Astrocyte of the spinal cord (primary cell): ENCODE results near the gene LOXHD1.
A peak's percentile ranks its signal among the peaks of the same experiment; 100 is the strongest.

Source experiments
- DNase-seq: peaks from one replicate; pipeline ENCODE4 v3.0.0; 2011; ENCODE audit warnings: low read depth, low spot score
- H3K4me3 ChIP-seq: 2 replicates; pipeline ENCODE4 v1.5.1; 2011; ENCODE audit warnings: low read depth, mild to moderate bottlenecking, low read length, moderate library complexity
- in situ Hi-C: cut with HindIII; loops from 2 replicates; pipeline ENCODE4 v1.10.0; 2017; ENCODE audit warnings: low sequenced_read_pairs
- TF ChIP-seq, protein P1 (sequence below): IDR thresholded peaks from 2 replicates; pipeline ENCODE4 v1.5.1; 2012; ENCODE audit warnings: low read depth, mild to moderate bottlenecking, low read length, inconsistent platforms

LOXHD1 gene

DNA sequence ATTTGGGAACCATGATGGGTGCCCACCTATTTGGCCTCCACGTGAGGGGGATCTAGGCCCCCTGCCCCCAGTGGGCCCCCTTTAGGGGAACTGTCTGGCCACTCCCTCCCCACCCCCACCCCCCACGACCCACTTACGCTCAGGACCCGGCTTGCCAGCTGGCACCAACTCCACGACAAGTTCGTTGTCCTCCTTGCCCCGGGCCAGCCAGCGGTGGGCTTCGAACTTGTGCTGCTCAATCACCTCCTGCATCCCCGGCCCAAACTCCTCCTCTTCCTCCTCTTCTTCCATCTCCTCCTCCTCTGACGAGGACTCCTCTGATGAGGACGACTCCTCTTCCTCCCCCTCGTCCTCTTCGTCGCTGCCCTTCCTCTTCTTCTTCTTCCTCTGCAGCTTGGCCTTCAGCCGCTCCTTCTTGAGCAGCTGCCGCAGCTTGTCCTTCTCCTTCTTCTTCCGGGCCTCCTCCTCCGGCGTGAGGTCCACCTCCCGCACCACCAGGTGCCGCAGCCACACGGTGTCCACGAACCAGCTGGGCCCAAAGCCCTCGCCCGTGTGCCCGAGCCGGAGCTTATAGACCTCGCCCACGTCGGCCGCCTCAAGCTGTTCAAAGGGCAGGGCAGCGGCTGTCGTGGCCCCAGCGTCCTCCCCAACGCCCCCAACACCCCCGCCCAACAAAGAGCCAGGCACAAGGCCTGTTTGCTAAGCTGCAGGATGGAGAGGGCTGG, 96.9 kb downstream of the LOXHD1 start:
- TF ChIP-seq, protein P1, sequence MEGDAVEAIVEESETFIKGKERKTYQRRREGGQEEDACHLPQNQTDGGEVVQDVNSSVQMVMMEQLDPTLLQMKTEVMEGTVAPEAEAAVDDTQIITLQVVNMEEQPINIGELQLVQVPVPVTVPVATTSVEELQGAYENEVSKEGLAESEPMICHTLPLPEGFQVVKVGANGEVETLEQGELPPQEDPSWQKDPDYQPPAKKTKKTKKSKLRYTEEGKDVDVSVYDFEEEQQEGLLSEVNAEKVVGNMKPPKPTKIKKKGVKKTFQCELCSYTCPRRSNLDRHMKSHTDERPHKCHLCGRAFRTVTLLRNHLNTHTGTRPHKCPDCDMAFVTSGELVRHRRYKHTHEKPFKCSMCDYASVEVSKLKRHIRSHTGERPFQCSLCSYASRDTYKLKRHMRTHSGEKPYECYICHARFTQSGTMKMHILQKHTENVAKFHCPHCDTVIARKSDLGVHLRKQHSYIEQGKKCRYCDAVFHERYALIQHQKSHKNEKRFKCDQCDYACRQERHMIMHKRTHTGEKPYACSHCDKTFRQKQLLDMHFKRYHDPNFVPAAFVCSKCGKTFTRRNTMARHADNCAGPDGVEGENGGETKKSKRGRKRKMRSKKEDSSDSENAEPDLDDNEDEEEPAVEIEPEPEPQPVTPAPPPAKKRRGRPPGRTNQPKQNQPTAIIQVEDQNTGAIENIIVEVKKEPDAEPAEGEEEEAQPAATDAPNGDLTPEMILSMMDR: no peak
- DNase-seq: no peak
- in situ Hi-C loops: no loop called here
- H3K4me3 ChIP-seq: no peak overlapping the region

DNA sequence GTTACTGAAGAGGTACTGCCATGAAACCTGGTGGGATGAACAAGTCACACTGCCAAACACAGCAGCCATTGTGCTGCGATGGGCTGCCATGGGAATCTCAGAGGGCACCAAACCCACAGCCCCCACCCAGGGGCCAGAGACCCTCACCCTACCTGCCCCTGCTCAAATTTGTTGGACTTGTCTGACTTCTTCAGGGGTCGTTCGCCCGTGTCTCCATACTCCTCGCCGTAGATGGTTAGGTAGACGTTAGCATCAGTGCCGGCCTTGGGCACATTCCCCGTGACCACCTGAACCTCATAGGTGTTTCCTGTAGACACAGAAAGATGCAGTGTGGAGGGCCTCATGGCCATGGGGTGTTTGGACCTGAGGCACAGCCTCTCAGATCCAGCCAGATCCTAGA, 97.7 kb downstream of the LOXHD1 start:
- TF ChIP-seq, protein P1: no peak
- DNase-seq: no peak
- in situ Hi-C loops: no loop called here
- H3K4me3 ChIP-seq: no peak overlapping the region

GRCh38 chr18:46556590-46557206, 100.3 kb downstream of the LOXHD1 start:
- in situ Hi-C loops: no loop called here
- TF ChIP-seq, protein P1: no peak
- H3K4me3 ChIP-seq: no peak overlapping the region
- DNase-seq: no peak

DNA sequence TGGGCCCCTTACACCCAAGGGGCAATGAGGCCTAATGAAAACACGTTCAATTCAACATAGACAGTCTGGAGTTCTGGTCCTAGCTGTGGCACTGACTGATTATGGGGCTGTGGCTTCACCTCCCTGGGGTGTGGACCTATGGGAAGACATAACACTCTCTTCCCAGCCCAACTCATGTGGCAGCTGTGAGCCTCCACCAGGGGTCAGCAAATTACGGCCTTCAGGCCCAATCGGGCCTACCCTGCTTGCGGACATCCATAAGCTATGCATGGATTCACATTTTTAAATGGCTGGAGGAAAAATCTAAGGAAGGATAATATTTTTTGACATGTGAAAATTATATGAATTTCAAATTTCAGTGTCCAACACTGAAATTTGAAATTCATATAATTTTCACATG, 101.3 kb downstream of the LOXHD1 start:
- no peak overlapping the region for H3K4me3 ChIP-seq
- TF ChIP-seq, protein P1: peak; percentile 27
- in situ Hi-C loops: no loop called here
- no peak for DNase-seq

DNA sequence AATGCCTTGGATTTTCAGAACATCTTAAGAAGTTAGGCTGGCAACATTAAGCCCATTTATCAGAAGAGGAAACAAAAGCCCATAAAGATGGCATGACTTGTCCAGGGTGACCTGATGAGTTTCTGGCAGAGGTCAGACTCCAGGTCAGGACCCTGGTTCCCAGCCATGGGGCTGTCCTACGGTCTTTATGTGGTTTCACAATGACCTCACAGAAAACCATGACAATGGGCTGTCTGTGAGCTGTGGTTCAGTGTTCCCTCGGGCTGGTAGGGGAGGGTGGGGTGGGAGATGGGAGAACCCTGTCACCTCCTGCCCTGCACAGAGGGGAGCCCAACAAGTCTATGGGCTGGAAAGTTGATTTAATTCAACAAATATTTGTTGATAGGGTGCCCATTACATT, 101.8 kb downstream of the LOXHD1 start:
- in situ Hi-C loops: no loop called here
- no peak for DNase-seq
- TF ChIP-seq, protein P1: no peak
- no peak overlapping the region for H3K4me3 ChIP-seq

DNA sequence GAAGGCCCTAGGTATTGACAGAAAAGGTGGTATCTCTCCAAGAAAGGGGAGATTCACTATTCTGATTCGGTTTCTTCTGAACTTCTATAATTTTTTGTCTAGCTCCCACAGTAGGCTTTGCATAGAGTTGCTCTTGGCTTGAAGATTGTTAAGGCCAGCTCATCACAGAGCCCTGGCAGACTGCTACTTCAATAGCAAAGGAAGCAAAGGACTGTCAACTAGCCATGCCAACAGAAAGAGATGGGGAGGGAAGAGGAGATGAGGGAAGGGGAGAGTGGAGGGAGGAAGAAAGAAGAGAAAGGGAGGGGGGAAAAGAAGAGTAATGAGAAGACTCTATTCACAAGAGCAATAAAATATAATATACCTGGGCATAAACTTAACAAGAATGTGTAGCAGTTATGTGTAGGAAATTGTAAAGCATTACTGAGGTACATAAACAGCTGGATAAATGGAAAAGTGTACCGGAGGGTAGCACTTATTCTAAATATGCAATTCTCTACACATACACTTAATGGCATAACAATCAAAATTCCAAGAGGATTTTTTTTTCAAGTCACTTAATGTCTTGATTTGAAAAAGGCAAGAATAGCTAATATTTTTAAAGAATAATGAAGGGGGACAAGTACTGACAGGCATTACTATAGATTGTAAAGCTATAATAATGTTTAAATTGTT, 102.5 kb downstream of the LOXHD1 start:
- DNase-seq: no peak
- in situ Hi-C loops: no loop called here
- H3K4me3 ChIP-seq: no peak overlapping the region
- TF ChIP-seq, protein P1: no peak
